HG03354 (cell line): Measurements from ENCODE around the gene COL4A1.
A peak's percentile ranks its signal among the peaks of the same experiment; 100 is the strongest.

Experiments used
- ATAC-seq: cut with Tn5 transposase; IDR thresholded peaks from one replicate; pipeline ENCODE4 v1.9.1; 2021; ENCODE audit warnings: mild to moderate bottlenecking; ENCODE audit not compliant: unreplicated experiment, poor library complexity, severe bottlenecking

The COL4A1 gene

GRCh38 chr13:110342474-110342873 lies 35.5 kb upstream of the COL4A1 start:
- ATAC-seq: no peak

GRCh38 chr13:110341445-110342244 lies 34.7 kb upstream of the COL4A1 start:
- ATAC-seq: peak; percentile 72

- peak; percentile 63 for ATAC-seq
Measured at GRCh38 chr13:110340812-110341444, 34.0 kb upstream of the COL4A1 start.

- no peak for ATAC-seq
Measured at GRCh38 chr13:110339975-110340550, 33.1 kb upstream of the COL4A1 start.

GRCh38 chr13:110339263-110339662 lies 32.3 kb upstream of the COL4A1 start:
- ATAC-seq: no peak

GRCh38 chr13:110338441-110339101 lies 31.6 kb upstream of the COL4A1 start:
- no peak for ATAC-seq

GRCh38 chr13:110337247-110337646 lies 30.3 kb upstream of the COL4A1 start:
- no peak for ATAC-seq

GRCh38 chr13:110336681-110337080 lies 29.7 kb upstream of the COL4A1 start:
- no peak for ATAC-seq

- no peak for ATAC-seq
Measured at GRCh38 chr13:110336108-110336507, 29.2 kb upstream of the COL4A1 start.

- ATAC-seq: no peak
Measured at GRCh38 chr13:110334841-110335490, 28.0 kb upstream of the COL4A1 start.

- no peak for ATAC-seq
Measured at GRCh38 chr13:110334256-110334655, 27.3 kb upstream of the COL4A1 start.

GRCh38 chr13:110333837-110334236 lies 26.9 kb upstream of the COL4A1 start:
- ATAC-seq: no peak

GRCh38 chr13:110332750-110333149 lies 25.8 kb upstream of the COL4A1 start:
- no peak for ATAC-seq

- no peak for ATAC-seq
Measured at GRCh38 chr13:110331362-110331761, 24.4 kb upstream of the COL4A1 start.

- no peak for ATAC-seq
Measured at GRCh38 chr13:110330491-110331011, 23.6 kb upstream of the COL4A1 start.

GRCh38 chr13:110329798-110330461 lies 23.0 kb upstream of the COL4A1 start:
- ATAC-seq: no peak

- ATAC-seq: no peak
Measured at GRCh38 chr13:110329258-110329657, 22.3 kb upstream of the COL4A1 start.

GRCh38 chr13:110328573-110328972 lies 21.6 kb upstream of the COL4A1 start:
- ATAC-seq: no peak

- ATAC-seq: no peak
Measured at GRCh38 chr13:110327051-110327721, 20.2 kb upstream of the COL4A1 start.
